Neural progenitor cell (in vitro differentiated cells): ENCODE data around the gene RTN4. TPM values are rescaled to one million over a fixed set of nuclear protein-coding genes. Genes with fewer than 3 reads are reported as not detected.

ENCODE experiments used
- DNase-seq: peaks from one replicate; pipeline ENCODE4 v3.0.0-alpha.2; 2016; ENCODE audit warnings: low spot score
- H2AFZ ChIP-seq: fragments of 200-600 bp; sonication (generic); replicated peaks from 2 replicates; pipeline ENCODE4 v1.6.1; 2016; ENCODE audit warnings: antibody characterized with exemption
- H3F3A ChIP-seq: fragments of 200-600 bp; sonication (generic); 2 replicates; pipeline ENCODE4 v1.6.1; 2016; ENCODE audit warnings: antibody characterized with exemption, low read depth
- H3K27ac ChIP-seq: fragments of 200-600 bp; sonication (generic); 2 replicates; pipeline ENCODE4 v1.5.1; 2016; ENCODE audit warnings: mild to moderate bottlenecking
- H3K27me3 ChIP-seq: fragments of 200-600 bp; sonication (generic); 2 replicates; pipeline ENCODE4 v1.6.1; 2016; ENCODE audit warnings: mild to moderate bottlenecking, moderate library complexity
- H3K36me3 ChIP-seq: fragments of 200-600 bp; sonication (generic); 2 replicates; pipeline ENCODE4 v1.5.1; 2016
- H3K4me1 ChIP-seq: fragments of 200-600 bp; sonication (generic); 2 replicates; pipeline ENCODE4 v1.6.1; 2016; ENCODE audit warnings: mixed run types
- H3K4me2 ChIP-seq: fragments of 200-600 bp; sonication (generic); 2 replicates; pipeline ENCODE4 v1.6.1; 2016
- H3K4me3 ChIP-seq: fragments of 200-600 bp; sonication (generic); 2 replicates; pipeline ENCODE4 v1.5.1; 2016
- H3K79me2 ChIP-seq: fragments of 200-600 bp; sonication (generic); 2 replicates; pipeline ENCODE4 v1.6.1; 2016; ENCODE audit warnings: low read depth
- H3K9ac ChIP-seq: fragments of 200-600 bp; sonication (generic); 2 replicates; pipeline ENCODE4 v1.6.1; 2016
- H3K9me3 ChIP-seq: fragments of 200-600 bp; sonication (generic); 2 replicates; pipeline ENCODE4 v1.5.1; 2016; ENCODE audit warnings: low read depth
- H4K20me1 ChIP-seq: fragments of 200-600 bp; sonication (generic); 2 replicates; pipeline ENCODE4 v1.6.1; 2016; ENCODE audit warnings: low read depth
- H3K27ac Mint-ChIP-seq: 3 replicates; pipeline ENCODE4 v1.8.0; 2021; ENCODE audit warnings: mixed read lengths
- H3K27me3 Mint-ChIP-seq: 2 replicates; pipeline ENCODE4 v1.8.0; 2022; ENCODE audit warnings: low read depth, mild to moderate bottlenecking, inconsistent platforms, moderate library complexity, mixed read lengths; ENCODE audit not compliant: insufficient read depth
- H3K36me3 Mint-ChIP-seq: 3 replicates; pipeline ENCODE4 v1.8.0; 2021; ENCODE audit warnings: mixed read lengths
- H3K4me1 Mint-ChIP-seq: 3 replicates; pipeline ENCODE4 v1.8.0; 2021; ENCODE audit warnings: mixed read lengths
- H3K4me3 Mint-ChIP-seq: 3 replicates; pipeline ENCODE4 v1.8.0; 2021; ENCODE audit warnings: mild to moderate bottlenecking, moderate library complexity, mixed read lengths
- H3K9me3 Mint-ChIP-seq: 3 replicates; pipeline ENCODE4 v1.8.0; 2020; ENCODE audit warnings: mixed read lengths
- EZH2 ChIP-seq: fragments of 200-600 bp; sonication (generic); IDR thresholded peaks from 2 replicates; pipeline ENCODE4 v1.6.1; 2017; ENCODE audit warnings: antibody characterized with exemption, mild to moderate bottlenecking, moderate library complexity
- EZH2phosphoT487 ChIP-seq: fragments of 200-600 bp; sonication (generic); IDR thresholded peaks from 2 replicates; pipeline ENCODE4 v1.6.1; 2017; ENCODE audit warnings: antibody characterized with exemption
- total RNA-seq: library from RNA; depleted of rRNA; stranded (reverse); fragments of >200 nt; gene quantifications from 2 replicates; pipeline ENCODE4 v1.2.3, GENCODE V29; 2015; ENCODE audit warnings: low replicate concordance
- TF ChIP-seq, protein P1 (sequence below): fragments of 200-600 bp; sonication (generic); IDR thresholded peaks from 2 replicates; pipeline ENCODE4 v1.5.1; 2017; ENCODE audit warnings: antibody characterized with exemption, mild to moderate bottlenecking

RTN4 gene
- total RNA-seq, 1 donor from 2014 or later = 157 TPM

- Histone ChIP-seq H3K27me3 (no peaks in the 10 kb centered on the region), H3K36me3 (no peaks in the 10 kb centered on the region), H4K20me1 (no peaks in the 10 kb centered on the region), H3K27ac (no peak overlapping the region), H3K4me3 (no peak overlapping the region), H3K9me3 (no peaks in the 10 kb centered on the region), H3K9ac (no peak overlapping the region), H2AFZ (no peak overlapping the region), H3K79me2 (no peaks in the 10 kb centered on the region), H3K4me2 (no peak overlapping the region), H3F3A (no peaks in the 10 kb centered on the region), H3K4me1 (no peaks in the 10 kb centered on the region)
- Mint-ChIP-seq H3K4me1 (no peaks in the 10 kb centered on the region), H3K27ac (no peak overlapping the region), H3K9me3 (peaks cover 2% of the 10 kb centered on the region), H3K27me3 (peaks cover 2% of the 10 kb centered on the region), H3K36me3 (no peaks in the 10 kb centered on the region), H3K4me3 (no peak overlapping the region)
- no peak for TF ChIP-seq EZH2
- TF ChIP-seq EZH2phosphoT487 = no peak
- TF ChIP-seq, protein P1, sequence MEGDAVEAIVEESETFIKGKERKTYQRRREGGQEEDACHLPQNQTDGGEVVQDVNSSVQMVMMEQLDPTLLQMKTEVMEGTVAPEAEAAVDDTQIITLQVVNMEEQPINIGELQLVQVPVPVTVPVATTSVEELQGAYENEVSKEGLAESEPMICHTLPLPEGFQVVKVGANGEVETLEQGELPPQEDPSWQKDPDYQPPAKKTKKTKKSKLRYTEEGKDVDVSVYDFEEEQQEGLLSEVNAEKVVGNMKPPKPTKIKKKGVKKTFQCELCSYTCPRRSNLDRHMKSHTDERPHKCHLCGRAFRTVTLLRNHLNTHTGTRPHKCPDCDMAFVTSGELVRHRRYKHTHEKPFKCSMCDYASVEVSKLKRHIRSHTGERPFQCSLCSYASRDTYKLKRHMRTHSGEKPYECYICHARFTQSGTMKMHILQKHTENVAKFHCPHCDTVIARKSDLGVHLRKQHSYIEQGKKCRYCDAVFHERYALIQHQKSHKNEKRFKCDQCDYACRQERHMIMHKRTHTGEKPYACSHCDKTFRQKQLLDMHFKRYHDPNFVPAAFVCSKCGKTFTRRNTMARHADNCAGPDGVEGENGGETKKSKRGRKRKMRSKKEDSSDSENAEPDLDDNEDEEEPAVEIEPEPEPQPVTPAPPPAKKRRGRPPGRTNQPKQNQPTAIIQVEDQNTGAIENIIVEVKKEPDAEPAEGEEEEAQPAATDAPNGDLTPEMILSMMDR = no peak
- no peak for DNase-seq
These were observed 114.9 kb downstream of the RTN4 start for GRCh38 chr2:54935389-54935788.

- TF ChIP-seq EZH2 (no peak), EZH2phosphoT487 (no peak)
- TF ChIP-seq, protein P1 = no peak
- Mint-ChIP-seq H3K27me3 (no peaks in the 10 kb centered on the region), H3K27ac (no peak overlapping the region), H3K4me3 (no peak overlapping the region), H3K9me3 (peaks cover 2% of the 10 kb centered on the region), H3K36me3 (no peaks in the 10 kb centered on the region), H3K4me1 (no peaks in the 10 kb centered on the region)
- Histone ChIP-seq H4K20me1 (no peaks in the 10 kb centered on the region), H3K9me3 (no peaks in the 10 kb centered on the region), H3K4me1 (no peaks in the 10 kb centered on the region), H3K36me3 (no peaks in the 10 kb centered on the region), H3K9ac (no peak overlapping the region), H3K4me2 (no peak overlapping the region), H2AFZ (no peak overlapping the region), H3K79me2 (no peaks in the 10 kb centered on the region), H3K27ac (no peak overlapping the region), H3K27me3 (no peaks in the 10 kb centered on the region), H3F3A (no peaks in the 10 kb centered on the region), H3K4me3 (no peak overlapping the region)
- no peak for DNase-seq
These were observed 118.8 kb downstream of the RTN4 start for GRCh38 chr2:54931473-54931872.

GRCh38 chr2:54928719-54929118, 121.5 kb downstream of the RTN4 start:
- H2AFZ ChIP-seq = no peak overlapping the region
- H3K79me2 ChIP-seq = no peaks in the 10 kb centered on the region
- Mint-ChIP-seq H3K27ac (no peak overlapping the region), H3K4me3 (no peak overlapping the region), H3K4me1 (no peaks in the 10 kb centered on the region), H3K9me3 (peaks cover 2% of the 10 kb centered on the region), H3K36me3 (no peaks in the 10 kb centered on the region), H3K27me3 (no peaks in the 10 kb centered on the region)
- H3K9me3 ChIP-seq = no peaks in the 10 kb centered on the region
- no peak overlapping the region for H3K4me2 ChIP-seq
- TF ChIP-seq EZH2phosphoT487 = no peak
- no peak for TF ChIP-seq EZH2
- no peaks in the 10 kb centered on the region for H4K20me1 ChIP-seq
- no peaks in the 10 kb centered on the region for H3F3A ChIP-seq
- no peak overlapping the region for H3K9ac ChIP-seq
- H3K4me3 ChIP-seq = no peak overlapping the region
- no peaks in the 10 kb centered on the region for H3K36me3 ChIP-seq
- no peaks in the 10 kb centered on the region for H3K27me3 ChIP-seq
- no peak overlapping the region for H3K27ac ChIP-seq
- DNase-seq = no peak
- H3K4me1 ChIP-seq = no peaks in the 10 kb centered on the region

GRCh38 chr2:54927751-54928615, 122.3 kb downstream of the RTN4 start:
- Mint-ChIP-seq H3K27ac (no peak overlapping the region), H3K9me3 (peaks cover 2% of the 10 kb centered on the region)
- no peaks in the 10 kb centered on the region for H3K9me3 ChIP-seq

More at GRCh38 chr2:54927751-54928615, 122.3 kb downstream of the RTN4 start:
- Histone ChIP-seq H3K79me2 (no peaks in the 10 kb centered on the region), H3K4me1 (no peaks in the 10 kb centered on the region), H4K20me1 (no peaks in the 10 kb centered on the region), H3K9ac (no peak overlapping the region), H3K36me3 (no peaks in the 10 kb centered on the region), H3K4me3 (no peak overlapping the region), H3K27ac (no peak overlapping the region), H2AFZ (no peak overlapping the region), H3K27me3 (no peaks in the 10 kb centered on the region), H3F3A (no peaks in the 10 kb centered on the region), H3K4me2 (no peak overlapping the region)
- Mint-ChIP-seq H3K4me1 (no peaks in the 10 kb centered on the region), H3K4me3 (no peak overlapping the region), H3K27me3 (no peaks in the 10 kb centered on the region), H3K36me3 (no peaks in the 10 kb centered on the region)
- TF ChIP-seq, protein P1 = no peak
- no peak for DNase-seq
